ENCODE results near the gene GLT1D1.

GRCh38 chr12:128830505-128830893 is 22.8 kb upstream of the GLT1D1 start:
- TF ChIP-seq EZH2 (IDR thresholded peaks at IDR 0.05; ENCODE audit: low read length, unreplicated experiment) (no peak), CTCF (conservative IDR thresholded peaks at IDR 0.05; ENCODE audit: low read depth, low read length) (no peak)

All from PC-3 (cell line).